NT2/D1 (cell line): Measurements from ENCODE around the gene FMC1.

Experiments used
- SUZ12 ChIP-seq: IDR thresholded peaks from 2 replicates; pipeline ENCODE4 v1.6.1; 2011; ENCODE audit not compliant: insufficient read length, insufficient read depth; ENCODE audit errors: extremely low read depth
- YY1 ChIP-seq: IDR thresholded peaks from 2 replicates; pipeline ENCODE4 v1.6.1; 2011; ENCODE audit not compliant: insufficient read length, insufficient read depth
- ZNF274 ChIP-seq: IDR thresholded peaks from 2 replicates; pipeline ENCODE4 v1.6.1; 2011; ENCODE audit warnings: mild to moderate bottlenecking, low read depth, low read length

GRCh38 chr7:139361523-139361922, 20.4 kb downstream of the FMC1 start:
- no peak for TF ChIP-seq YY1
- no peak for TF ChIP-seq SUZ12
- TF ChIP-seq ZNF274, result no peak
